ENCODE results near the gene CACFD1. TPM values are rescaled to one million over a fixed set of nuclear protein-coding genes. Genes with fewer than 3 reads are reported as not detected.

CACFD1 gene
- total RNA-seq, 4 donors from 2014 or later: 2.3 to 21.6 (median 5.2) TPM

DNA sequence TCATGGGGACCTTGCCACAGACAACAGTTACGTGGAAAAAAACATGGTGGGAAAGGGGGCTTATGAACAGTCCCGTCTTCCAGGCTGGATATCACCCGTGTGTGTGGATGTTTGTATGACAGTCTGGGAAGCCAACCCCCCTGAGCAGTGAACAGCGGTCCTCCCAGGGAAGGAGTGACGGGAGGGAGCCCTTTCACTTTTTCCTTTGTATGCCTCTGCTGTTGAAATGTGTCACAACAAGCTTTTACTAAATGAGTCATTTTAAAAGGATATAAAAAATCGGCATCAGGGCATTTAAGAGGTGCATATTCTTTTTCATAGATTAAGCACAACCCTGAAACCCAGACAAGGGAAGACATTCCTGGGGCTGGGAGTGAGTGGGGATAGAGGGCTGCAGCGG lies 59.9 kb downstream of the CACFD1 start:
- H3K27me3 ChIP-seq: no peaks in the 10 kb centered on the region
- H3K4me3 ChIP-seq: no peak overlapping the region
- no peak overlapping the region for H3K27ac ChIP-seq
- TF ChIP-seq, protein P1, sequence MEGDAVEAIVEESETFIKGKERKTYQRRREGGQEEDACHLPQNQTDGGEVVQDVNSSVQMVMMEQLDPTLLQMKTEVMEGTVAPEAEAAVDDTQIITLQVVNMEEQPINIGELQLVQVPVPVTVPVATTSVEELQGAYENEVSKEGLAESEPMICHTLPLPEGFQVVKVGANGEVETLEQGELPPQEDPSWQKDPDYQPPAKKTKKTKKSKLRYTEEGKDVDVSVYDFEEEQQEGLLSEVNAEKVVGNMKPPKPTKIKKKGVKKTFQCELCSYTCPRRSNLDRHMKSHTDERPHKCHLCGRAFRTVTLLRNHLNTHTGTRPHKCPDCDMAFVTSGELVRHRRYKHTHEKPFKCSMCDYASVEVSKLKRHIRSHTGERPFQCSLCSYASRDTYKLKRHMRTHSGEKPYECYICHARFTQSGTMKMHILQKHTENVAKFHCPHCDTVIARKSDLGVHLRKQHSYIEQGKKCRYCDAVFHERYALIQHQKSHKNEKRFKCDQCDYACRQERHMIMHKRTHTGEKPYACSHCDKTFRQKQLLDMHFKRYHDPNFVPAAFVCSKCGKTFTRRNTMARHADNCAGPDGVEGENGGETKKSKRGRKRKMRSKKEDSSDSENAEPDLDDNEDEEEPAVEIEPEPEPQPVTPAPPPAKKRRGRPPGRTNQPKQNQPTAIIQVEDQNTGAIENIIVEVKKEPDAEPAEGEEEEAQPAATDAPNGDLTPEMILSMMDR (IDR thresholded peaks at IDR 0.05): no peak
- no peak for TF ChIP-seq POLR2A (IDR thresholded peaks at IDR 0.05)
- H3K9me3 ChIP-seq: no peaks in the 10 kb centered on the region
- H3K36me3 ChIP-seq: no peaks in the 10 kb centered on the region
- no peaks in the 10 kb centered on the region for H3K4me1 ChIP-seq
- no peak for DNase-seq
- intact Hi-C loops (cut with DNase I; ENCODE audit: low total_unique reads): no loop called here

GRCh38 chr9:133520121-133520835 lies 60.5 kb downstream of the CACFD1 start:
- H3K9me3 ChIP-seq: no peaks in the 10 kb centered on the region
- DNase-seq: no peak
- H3K27me3 ChIP-seq: no peaks in the 10 kb centered on the region
- no peaks in the 10 kb centered on the region for H3K4me1 ChIP-seq
- H3K36me3 ChIP-seq: no peaks in the 10 kb centered on the region
- no peak overlapping the region for H3K4me3 ChIP-seq
- intact Hi-C loops (cut with DNase I; ENCODE audit: low total_unique reads): no loop called here
- TF ChIP-seq, protein P1 (IDR thresholded peaks at IDR 0.05): no peak
- no peak overlapping the region for H3K27ac ChIP-seq

Other genes with a start within 250 kb of the CACFD1 start
- gene ABO, start 184.8 kb upstream of the CACFD1 start, total RNA-seq: 1 to 10 TPM in 1 of 4 donors, under 1 TPM in 3; 0.29 to 6.1 (median 0.59) TPM
- gene SURF6, start 123.8 kb upstream of the CACFD1 start, total RNA-seq: 10 to 100 TPM in 3 of 4 donors, 1 to 10 TPM in 1; 2.9 to 19.3 (median 17.2) TPM
- 10 to 100 TPM in 3 of 4 donors, 1 to 10 TPM in 1; 10.0 to 41.0 (median 30.9) TPM for gene MED22, start 111.8 kb upstream of the CACFD1 start, total RNA-seq
- gene RPL7A, start 111.8 kb upstream of the CACFD1 start, total RNA-seq: 1,000 to 10,000 TPM; 1,745 to 3,005 (median 2,502) TPM
- 10 to 100 TPM; 13.0 to 34.7 (median 24.4) TPM for gene SURF1, start 103.5 kb upstream of the CACFD1 start, total RNA-seq
- 10 to 100 TPM in 1 of 4 donors, 1 to 10 TPM in 1, under 1 TPM in 1, not detected in 1; 0.51 to 15.3 (median 5.9) TPM for gene SURF2, start 103.4 kb upstream of the CACFD1 start, total RNA-seq
- gene SURF4, start 83.9 kb upstream of the CACFD1 start, total RNA-seq: 100 to 1,000 TPM in 2 of 4 donors, 10 to 100 TPM in 2; 74.7 to 262 (median 108) TPM
- gene STKLD1, start 83.6 kb upstream of the CACFD1 start, total RNA-seq: 1 to 10 TPM in 2 of 4 donors, under 1 TPM in 1, not detected in 1; 0.88 to 1.7 (median 1.5) TPM
- gene REXO4, start 42.0 kb upstream of the CACFD1 start, total RNA-seq: 10 to 100 TPM in 3 of 4 donors, 1 to 10 TPM in 1; 6.4 to 25.0 (median 20.2) TPM
- 1 to 10 TPM in 3 of 4 donors, not detected in 1; 1.8 to 4.9 (median 3.8) TPM for gene ADAMTS13, start 37.6 kb upstream of the CACFD1 start, total RNA-seq
- gene SLC2A6, start 19.1 kb downstream of the CACFD1 start, total RNA-seq: 10 to 100 TPM in 1 of 4 donors, 1 to 10 TPM in 1, under 1 TPM in 2; 0.26 to 11.5 (median 2.1) TPM
- not detected for gene MYMK, start 65.0 kb downstream of the CACFD1 start, total RNA-seq
- gene ADAMTSL2, start 74.7 kb downstream of the CACFD1 start, total RNA-seq: 1 to 10 TPM in 2 of 4 donors, under 1 TPM in 1, not detected in 1; 0.26 to 3.0 (median 2.4) TPM
- gene FAM163B, start 149.4 kb downstream of the CACFD1 start, total RNA-seq: not detected
- 1 to 10 TPM in 1 of 4 donors, not detected in 3; 1.3 TPM for gene DBH, start 176.4 kb downstream of the CACFD1 start, total RNA-seq

Measured in uterus (tissue), 4 donors.